Smooth muscle cell (in vitro differentiated cells): ENCODE measurements around the gene PLCH1. TPM values are rescaled to one million over a fixed set of nuclear protein-coding genes. Genes with fewer than 3 reads are reported as not detected.

ENCODE experiments used
- DNase-seq: peaks from one replicate; lab custom pipeline; 2025; ENCODE audit not compliant: unreplicated experiment; lab: John Stamatoyannopoulos, UW
- H2AFZ ChIP-seq: fragments of 200-600 bp; sonication (generic); 2 replicates; pipeline ENCODE4 v1.6.0; 2016; ENCODE audit warnings: antibody characterized with exemption, low read depth, mild to moderate bottlenecking
- H3F3A ChIP-seq: fragments of 200-600 bp; sonication (generic); 2 replicates; pipeline ENCODE4 v1.6.0; 2017; ENCODE audit warnings: antibody characterized with exemption, low read depth
- H3K27ac ChIP-seq: fragments of 200-600 bp; sonication (generic); 2 replicates; pipeline ENCODE4 v1.5.1; 2016; ENCODE audit warnings: low read depth, mild to moderate bottlenecking
- H3K27me3 ChIP-seq: fragments of 200-600 bp; sonication (generic); 2 replicates; pipeline ENCODE4 v1.6.1; 2016; ENCODE audit warnings: low read depth, mild to moderate bottlenecking
- H3K36me3 ChIP-seq: fragments of 200-600 bp; sonication (generic); 2 replicates; pipeline ENCODE4 v1.5.1; 2016; ENCODE audit warnings: low read depth
- H3K4me1 ChIP-seq: fragments of 200-600 bp; sonication (generic); 2 replicates; pipeline ENCODE4 v1.5.1; 2016; ENCODE audit warnings: low read depth
- H3K4me2 ChIP-seq: fragments of 200-600 bp; sonication (generic); 2 replicates; pipeline ENCODE4 v1.6.0; 2016; ENCODE audit warnings: mild to moderate bottlenecking
- H3K4me3 ChIP-seq: fragments of 200-600 bp; sonication (generic); 2 replicates; pipeline ENCODE4 v1.5.1; 2016; ENCODE audit warnings: mild to moderate bottlenecking
- H3K79me2 ChIP-seq: fragments of 200-600 bp; sonication (generic); 2 replicates; pipeline ENCODE4 v1.6.0; 2016; ENCODE audit warnings: low read depth, mild to moderate bottlenecking
- H3K9ac ChIP-seq: fragments of 200-600 bp; sonication (generic); 2 replicates; pipeline ENCODE4 v1.6.0; 2016; ENCODE audit warnings: low read depth
- H3K9me3 ChIP-seq: fragments of 200-600 bp; sonication (generic); replicated peaks from 2 replicates; pipeline ENCODE4 v1.5.1; 2016; ENCODE audit warnings: low read depth
- H4K20me1 ChIP-seq: fragments of 200-600 bp; sonication (generic); 2 replicates; pipeline ENCODE4 v1.6.0; 2016; ENCODE audit warnings: low read depth
- CTCF ChIP-seq: fragments of 200-600 bp; sonication (generic); IDR thresholded peaks from 2 replicates; pipeline ENCODE4 v1.5.1; 2017; ENCODE audit warnings: borderline replicate concordance, mild to moderate bottlenecking, antibody characterized with exemption; ENCODE audit not compliant: insufficient read depth, poor library complexity, severe bottlenecking
- WGBS: methylation state at CpG from one replicate; pipeline ENCODE4 v1.1.7; 2016; ENCODE audit warnings: low lambda C conversion rate; 5-methylcytosine and 5-hydroxymethylcytosine counted together
- polyA plus RNA-seq: library from polyadenylated mRNA; unstranded; fragments of >200 nt; fragmentation: Nextera tagmentation; extraction: Ambion mirVana; gene quantifications from 2 replicates; pipeline ENCODE4 v1.2.1, GENCODE V29; 2016
- total RNA-seq: library from RNA; depleted of rRNA; stranded (reverse); fragments of >200 nt; gene quantifications from 2 replicates; pipeline ENCODE4 v1.2.3, GENCODE V29; 2014

The PLCH1 gene
- total and polyA plus RNA-seq, 2 experiments from 2014 or later = 0.36 TPM; not detected in 1

- 46% methylated on average over 2 of the region's 2 CpGs for WGBS
- H3K9me3 ChIP-seq = no peaks in the 10 kb centered on the region
- H3K4me3 ChIP-seq = no peak overlapping the region
- H3F3A ChIP-seq = no peaks in the 10 kb centered on the region
- H2AFZ ChIP-seq = no peak overlapping the region
- no peak overlapping the region for H3K9ac ChIP-seq
- no peaks in the 10 kb centered on the region for H4K20me1 ChIP-seq
- no peak overlapping the region for H3K27ac ChIP-seq
- peaks cover 53% of the 10 kb centered on the region for H3K27me3 ChIP-seq
- DNase-seq = no peak
- TF ChIP-seq CTCF = no peak
- H3K36me3 ChIP-seq = no peaks in the 10 kb centered on the region
- peaks cover 36% of the 10 kb centered on the region for H3K4me1 ChIP-seq
- H3K79me2 ChIP-seq = no peaks in the 10 kb centered on the region
- no peak overlapping the region for H3K4me2 ChIP-seq
These were observed 2.5 kb upstream of the PLCH1 start for GRCh38 chr3:155747286-155747945.

GRCh38 chr3:155746703-155747102 lies 1.8 kb upstream of the PLCH1 start:
- H3K36me3 ChIP-seq = no peaks in the 10 kb centered on the region
- TF ChIP-seq CTCF = no peak
- no peaks in the 10 kb centered on the region for H4K20me1 ChIP-seq
- H3K79me2 ChIP-seq = no peaks in the 10 kb centered on the region
- H3K27me3 ChIP-seq = peaks cover 60% of the 10 kb centered on the region
- H3K9ac ChIP-seq = no peak overlapping the region
- no peak overlapping the region for H3K4me2 ChIP-seq
- WGBS = 78% methylated on average over 1 of the region's 1 CpG
- H2AFZ ChIP-seq = no peak overlapping the region
- H3K4me1 ChIP-seq = peaks cover 36% of the 10 kb centered on the region
- H3F3A ChIP-seq = no peaks in the 10 kb centered on the region
- no peak overlapping the region for H3K27ac ChIP-seq
- no peak for DNase-seq
- H3K9me3 ChIP-seq = no peaks in the 10 kb centered on the region
- H3K4me3 ChIP-seq = no peak overlapping the region

GRCh38 chr3:155745795-155746550 lies 1.1 kb upstream of the PLCH1 start:
- Histone ChIP-seq H3K9ac (no peak overlapping the region), H3K27ac (no peak overlapping the region), H3K79me2 (no peaks in the 10 kb centered on the region), H3K4me2 (peak overlapping the region; percentile 96), H2AFZ (no peak overlapping the region), H3K9me3 (no peaks in the 10 kb centered on the region), H3K4me3 (peak overlapping the region; percentile 76), H3K36me3 (no peaks in the 10 kb centered on the region), H4K20me1 (no peaks in the 10 kb centered on the region), H3F3A (no peaks in the 10 kb centered on the region), H3K27me3 (peaks cover 61% of the 10 kb centered on the region), H3K4me1 (peaks cover 41% of the 10 kb centered on the region)
- 11% methylated on average over 19 of the region's 19 CpGs for WGBS
- no peak for DNase-seq
- no peak for TF ChIP-seq CTCF
